CMK (cell line): ENCODE data around the gene NUP210.

Experiments
- DNase-seq: peaks from one replicate; pipeline ENCODE4 v3.0.0-alpha.2; 2010; ENCODE audit warnings: low read depth

NUP210 gene

GRCh38 chr3:13373975-13374586 is 46.0 kb downstream of the NUP210 start:
- DNase-seq, result no peak

GRCh38 chr3:13372656-13373055 is 47.5 kb downstream of the NUP210 start:
- no peak for DNase-seq

GRCh38 chr3:13372126-13372525 is 48.0 kb downstream of the NUP210 start:
- no peak for DNase-seq

- DNase-seq, result no peak
These were observed 48.7 kb downstream of the NUP210 start for GRCh38 chr3:13371100-13372075.

- no peak for DNase-seq
These were observed 49.5 kb downstream of the NUP210 start for GRCh38 chr3:13370609-13371008.

- DNase-seq, result no peak
These were observed 50.1 kb downstream of the NUP210 start for GRCh38 chr3:13370055-13370454.

- no peak for DNase-seq
These were observed 51.3 kb downstream of the NUP210 start for GRCh38 chr3:13368834-13369233.

- DNase-seq, result no peak
These were observed 52.4 kb downstream of the NUP210 start for GRCh38 chr3:13367728-13368127.

GRCh38 chr3:13365390-13366379 is 54.4 kb downstream of the NUP210 start:
- DNase-seq, result no peak

GRCh38 chr3:13364602-13365271 is 55.4 kb downstream of the NUP210 start:
- no peak for DNase-seq

GRCh38 chr3:13362551-13362950 is 57.6 kb downstream of the NUP210 start:
- DNase-seq, result no peak

GRCh38 chr3:13359916-13360315 is 60.2 kb downstream of the NUP210 start:
- no peak for DNase-seq

- DNase-seq, result no peak
These were observed 61.5 kb downstream of the NUP210 start for GRCh38 chr3:13358643-13359042.

GRCh38 chr3:13358051-13358450 is 62.1 kb downstream of the NUP210 start:
- DNase-seq, result no peak

- no peak for DNase-seq
These were observed 63.0 kb downstream of the NUP210 start for GRCh38 chr3:13357074-13357473.

GRCh38 chr3:13353936-13354542 is 66.1 kb downstream of the NUP210 start:
- DNase-seq, result no peak

GRCh38 chr3:13353506-13353905 is 66.6 kb downstream of the NUP210 start:
- DNase-seq, result no peak

GRCh38 chr3:13352621-13353131 is 67.4 kb downstream of the NUP210 start:
- peak; percentile 35 for DNase-seq

GRCh38 chr3:13349823-13350222 is 70.3 kb downstream of the NUP210 start:
- no peak for DNase-seq

- DNase-seq, result no peak
These were observed 71.3 kb downstream of the NUP210 start for GRCh38 chr3:13348661-13349396.
